ENCODE results near the gene RARB. TPM values are rescaled to one million over a fixed set of nuclear protein-coding genes. Genes with fewer than 3 reads are reported as not detected.
A peak's percentile ranks its signal among the peaks of the same experiment; 100 is the strongest.

The RARB gene
- total RNA-seq, 1 donor from 2014 or later, result 15.0 TPM

DNA sequence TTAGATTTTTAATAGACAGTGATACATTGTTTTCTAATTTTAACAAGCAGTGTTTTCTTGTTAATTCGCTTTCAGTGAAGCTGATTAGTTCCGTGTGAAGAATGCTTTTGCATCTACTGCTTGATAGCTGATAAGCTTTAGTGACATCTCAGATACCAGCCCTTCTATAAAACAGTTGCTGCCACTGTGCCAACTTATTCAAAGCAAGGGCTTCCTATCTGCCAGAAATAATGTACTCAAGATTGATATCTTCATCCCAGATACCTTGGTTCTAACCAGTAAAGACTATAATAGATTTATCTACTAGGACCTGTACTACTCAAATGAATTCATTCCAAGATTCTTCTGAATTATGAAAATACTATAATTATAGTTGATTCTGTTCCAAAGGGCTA lies 30.4 kb downstream of the RARB start:
- peaks cover 59% of the 10 kb centered on the region for H3K4me1 ChIP-seq
- TF ChIP-seq CTCF (IDR thresholded peaks at IDR 0.05), result no peak
- TF ChIP-seq POLR2A (IDR thresholded peaks at IDR 0.05), result no peak
- no peak for TF ChIP-seq POLR2AphosphoS5 (IDR thresholded peaks at IDR 0.05; ENCODE audit: insufficient read depth in 1 of 2, low read depth in 1 of 2)
- H3K27ac ChIP-seq, result no peak overlapping the region
- H3K4me3 ChIP-seq, result no peak overlapping the region
- H3K36me3 ChIP-seq, result no peaks in the 10 kb centered on the region
- no peaks in the 10 kb centered on the region for H3K9me3 ChIP-seq
- intact Hi-C loops (cut with DNase I), result no loop called here
- DNase-seq (ENCODE audit: extremely low spot score in 2 of 2), result no peak
- no peaks in the 10 kb centered on the region for H3K27me3 ChIP-seq

- no peak overlapping the region for H3K4me3 ChIP-seq
- intact Hi-C loops (cut with DNase I), result loop anchor here (2.0 kb wide), 1 partner anchor 36 kb away; no protein-coding TSS in a partner anchor
- H3K36me3 ChIP-seq, result no peaks in the 10 kb centered on the region
- peaks cover 36% of the 10 kb centered on the region for H3K4me1 ChIP-seq
- H3K27me3 ChIP-seq, result no peaks in the 10 kb centered on the region
- no peaks in the 10 kb centered on the region for H3K9me3 ChIP-seq
- TF ChIP-seq POLR2AphosphoS5 (IDR thresholded peaks at IDR 0.05; ENCODE audit: insufficient read depth in 1 of 2, low read depth in 1 of 2), result no peak
- H3K27ac ChIP-seq, result no peak overlapping the region
- DNase-seq (ENCODE audit: extremely low spot score in 2 of 2), result no peak
Observed at GRCh38 chr3:25460751-25461150, 32.7 kb downstream of the RARB start.

DNA sequence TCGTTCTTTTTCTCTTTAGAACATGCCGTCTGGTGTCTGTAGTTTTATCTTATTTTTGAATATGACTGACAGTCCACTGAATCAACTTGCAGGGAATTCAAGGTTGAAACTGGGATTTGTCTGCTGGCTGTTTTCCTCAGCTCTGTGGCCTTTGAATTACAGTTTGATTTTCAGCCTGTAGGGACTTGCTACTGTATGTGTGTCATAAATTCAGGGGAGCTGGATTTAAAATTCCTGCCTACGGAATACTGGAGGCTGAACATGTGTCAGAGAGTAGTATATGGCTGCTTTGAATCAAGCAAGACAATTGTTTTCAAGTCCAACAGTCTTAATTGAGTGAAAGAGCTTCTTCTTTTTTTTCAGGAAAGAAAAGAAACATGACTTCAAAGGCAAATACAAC lies 33.9 kb downstream of the RARB start:
- intact Hi-C loops (cut with DNase I), result loop anchor here (2.0 kb wide), 1 partner anchor 37 kb away; no protein-coding TSS in a partner anchor
- H3K9me3 ChIP-seq, result no peaks in the 10 kb centered on the region
- no peak overlapping the region for H3K4me3 ChIP-seq
- TF ChIP-seq POLR2A (IDR thresholded peaks at IDR 0.05) (no peak), POLR2AphosphoS5 (IDR thresholded peaks at IDR 0.05; ENCODE audit: insufficient read depth in 1 of 2, low read depth in 1 of 2) (peak in 1 of 2 donors; percentile 39)
- DNase-seq (ENCODE audit: extremely low spot score in 2 of 2), result no peak
- H3K4me1 ChIP-seq, result peaks cover 29% of the 10 kb centered on the region
- no peaks in the 10 kb centered on the region for H3K27me3 ChIP-seq
- no peaks in the 10 kb centered on the region for H3K36me3 ChIP-seq
- H3K27ac ChIP-seq, result no peak overlapping the region

DNA sequence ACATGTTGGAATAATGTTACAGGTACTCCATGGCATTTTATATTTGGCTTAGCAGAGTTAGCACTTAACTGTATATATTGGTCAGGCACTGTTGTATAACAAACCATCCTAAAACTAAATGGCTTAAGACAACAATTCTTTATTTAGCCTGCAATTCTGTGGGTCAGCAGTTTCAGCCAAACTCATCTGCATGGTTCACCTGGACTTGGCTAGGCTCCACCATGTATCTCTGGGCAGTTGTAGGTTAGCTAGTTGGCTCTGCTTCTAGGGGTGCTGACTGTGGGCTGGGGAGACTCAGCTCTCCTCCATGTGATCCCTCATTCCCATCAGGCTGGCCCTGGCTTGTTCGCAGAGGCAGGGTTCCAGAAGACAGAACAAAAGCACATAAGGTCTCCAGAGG lies 34.4 kb downstream of the RARB start:
- H3K27ac ChIP-seq, result no peak overlapping the region
- H3K27me3 ChIP-seq, result no peaks in the 10 kb centered on the region
- peaks cover 24% of the 10 kb centered on the region for H3K4me1 ChIP-seq
- TF ChIP-seq POLR2A (IDR thresholded peaks at IDR 0.05) (no peak), POLR2AphosphoS5 (IDR thresholded peaks at IDR 0.05; ENCODE audit: insufficient read depth in 1 of 2, low read depth in 1 of 2) (no peak), CTCF (IDR thresholded peaks at IDR 0.05) (no peak)
- intact Hi-C loops (cut with DNase I), result no loop called here
- H3K9me3 ChIP-seq, result no peaks in the 10 kb centered on the region
- H3K36me3 ChIP-seq, result no peaks in the 10 kb centered on the region
- H3K4me3 ChIP-seq, result no peak overlapping the region
- no peak for DNase-seq (ENCODE audit: extremely low spot score in 2 of 2)

DNA sequence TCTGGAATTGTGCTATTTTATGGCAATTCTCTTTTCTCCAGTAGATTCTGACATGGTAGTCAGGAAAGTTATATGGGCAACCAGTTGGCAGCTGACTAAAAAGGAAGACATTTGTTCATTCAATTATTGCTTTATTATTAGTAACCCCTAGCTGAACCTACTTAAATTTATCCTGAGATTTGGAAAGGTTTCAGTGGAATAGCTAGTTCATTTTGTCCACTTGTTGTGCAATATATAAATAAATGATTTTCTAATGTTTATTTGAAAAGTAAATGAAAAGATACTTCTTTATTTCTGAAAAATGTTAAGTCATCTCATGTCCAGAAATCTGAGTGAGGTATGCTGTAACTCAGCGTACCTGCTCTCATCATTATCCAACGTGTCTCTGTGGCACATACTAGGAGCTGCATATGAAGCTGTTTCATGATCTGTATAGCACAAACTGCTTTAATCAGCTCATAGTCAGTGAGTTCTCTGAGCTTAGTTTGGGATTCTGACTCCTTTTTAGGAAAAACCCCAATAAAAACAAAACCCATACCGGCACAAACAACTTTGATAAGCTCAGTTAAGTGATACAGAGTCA lies 35.9 kb downstream of the RARB start:
- intact Hi-C loops (cut with DNase I), result no loop called here
- H3K27ac ChIP-seq, result no peak overlapping the region
- H3K4me1 ChIP-seq, result peaks cover 19% of the 10 kb centered on the region
- H3K27me3 ChIP-seq, result no peaks in the 10 kb centered on the region
- H3K9me3 ChIP-seq, result no peaks in the 10 kb centered on the region
- H3K36me3 ChIP-seq, result no peaks in the 10 kb centered on the region
- no peak overlapping the region for H3K4me3 ChIP-seq
- no peak for DNase-seq (ENCODE audit: extremely low spot score in 2 of 2)
- TF ChIP-seq POLR2AphosphoS5 (IDR thresholded peaks at IDR 0.05; ENCODE audit: insufficient read depth in 1 of 2, low read depth in 1 of 2) (no peak), CTCF (IDR thresholded peaks at IDR 0.05) (no peak), POLR2A (IDR thresholded peaks at IDR 0.05) (no peak)

GRCh38 chr3:25465266-25465860 lies 37.3 kb downstream of the RARB start:
- H3K36me3 ChIP-seq, result no peaks in the 10 kb centered on the region
- no peak for DNase-seq (ENCODE audit: extremely low spot score in 2 of 2)
- intact Hi-C loops (cut with DNase I), result no loop called here
- no peak overlapping the region for H3K4me3 ChIP-seq
- H3K27ac ChIP-seq, result no peak overlapping the region
- H3K9me3 ChIP-seq, result no peaks in the 10 kb centered on the region
- no peaks in the 10 kb centered on the region for H3K27me3 ChIP-seq
- peaks cover 30% of the 10 kb centered on the region for H3K4me1 ChIP-seq
- TF ChIP-seq POLR2AphosphoS5 (IDR thresholded peaks at IDR 0.05; ENCODE audit: insufficient read depth in 1 of 2, low read depth in 1 of 2) (no peak), POLR2A (IDR thresholded peaks at IDR 0.05) (no peak), CTCF (IDR thresholded peaks at IDR 0.05) (no peak)

Measured in vagina (tissue), 2 donors.